Esophagus (tissue), 2 donors: ENCODE data around the gene WDR20. TPM values are rescaled to one million over a fixed set of nuclear protein-coding genes. Genes with fewer than 3 reads are reported as not detected.
"Not testable (repeated sequence)": the region's sequence is repeated elsewhere in the genome, so short reads cannot be mapped to it uniquely, and the experiment has no call there.

ENCODE experiments used
- H3K27ac ChIP-seq, 2 donors: one replicate each; pipeline ENCODE4 v1.5.1; 2013; ENCODE audit warnings: low read depth in 2 of 2, mild to moderate bottlenecking in 2 of 2, inconsistent platforms in 1 of 2, low read length in 1 of 2, moderate library complexity in 1 of 2
- H3K27me3 ChIP-seq, 2 donors: one replicate each; pipeline ENCODE4 v1.6.1; 2013; ENCODE audit warnings: low read length in 2 of 2, control low read depth in 1 of 2, mild to moderate bottlenecking in 1 of 2; ENCODE audit not compliant: insufficient read depth in 2 of 2, control insufficient read depth in 1 of 2
- H3K36me3 ChIP-seq, 2 donors: one replicate each; pipeline ENCODE4 v1.6.1; 2013; ENCODE audit warnings: low read length in 1 of 2; ENCODE audit not compliant: control insufficient read depth in 2 of 2, insufficient read depth in 2 of 2
- H3K4me1 ChIP-seq, 2 donors: one replicate each; pipeline ENCODE4 v1.6.1; 2013; ENCODE audit warnings: low read length in 1 of 2; ENCODE audit not compliant: control insufficient read depth in 2 of 2, insufficient read depth in 2 of 2
- H3K4me3 ChIP-seq, 2 donors: one replicate each; pipeline ENCODE4 v1.5.1; 2013; ENCODE audit warnings: low read length in 2 of 2, mild to moderate bottlenecking in 2 of 2, low read depth in 1 of 2, moderate library complexity in 1 of 2
- H3K9me3 ChIP-seq, 2 donors: one replicate each; pipeline ENCODE4 v1.6.1; 2013; ENCODE audit warnings: mild to moderate bottlenecking in 2 of 2, low read depth in 1 of 2, low read length in 1 of 2, moderate library complexity in 1 of 2; ENCODE audit not compliant: control insufficient read depth in 2 of 2, insufficient read depth in 1 of 2
- WGBS, 2 donors: extraction: QIAGEN DNeasy Blood & Tissue Kit; methylation state at CpG; one replicate each; pipeline ENCODE4 v1.1.7; 2013; 5-methylcytosine and 5-hydroxymethylcytosine counted together
- polyA plus RNA-seq, 2 donors: library from polyadenylated mRNA; stranded (reverse); fragments of 200-250 nt; gene quantifications; one replicate each; pipeline ENCODE4 v1.2.3, GENCODE V29; 2013
- donor health status: healthy with polysubstance abuse.
- donor health status: Bipolar disorder and iron deficiency.

The WDR20 gene
- polyA plus RNA-seq, 2 donors, result 12.8 to 13.1 TPM

GRCh38 chr14:102144914-102145313 lies 5.2 kb downstream of the WDR20 start:
- Histone ChIP-seq H3K4me1 (peaks cover 0 to 3% of the 10 kb centered on the region in 2 donors), H3K4me3 (no peak overlapping the region), H3K36me3 (no peaks in the 10 kb centered on the region), H3K27me3 (no peaks in the 10 kb centered on the region), H3K27ac (no peak overlapping the region), H3K9me3 (no peaks in the 10 kb centered on the region)

DNA sequence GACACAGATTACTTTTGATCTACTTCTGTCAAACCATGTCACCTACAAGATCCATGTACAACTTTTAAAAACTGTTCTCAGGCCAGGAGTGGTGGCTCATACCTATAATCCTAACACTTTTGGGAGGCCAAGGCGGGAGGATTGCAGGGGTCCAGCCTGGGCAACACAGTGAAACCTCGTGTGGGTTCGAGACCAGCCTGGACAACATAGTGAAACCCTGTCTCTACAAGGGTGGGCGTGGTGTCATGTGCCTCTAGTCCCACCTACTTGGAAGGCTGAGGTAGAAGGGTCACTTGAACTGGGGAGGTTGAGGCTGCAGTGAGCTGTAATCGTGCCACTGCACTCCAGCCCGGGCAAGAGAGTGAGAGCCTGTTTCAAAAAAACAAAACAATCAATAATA lies 5.7 kb downstream of the WDR20 start:
- Histone ChIP-seq H3K27me3 (no peaks in the 10 kb centered on the region), H3K4me3 (no peak overlapping the region), H3K4me1 (peaks cover 0 to 3% of the 10 kb centered on the region in 2 donors), H3K27ac (no peak overlapping the region), H3K9me3 (no peaks in the 10 kb centered on the region), H3K36me3 (no peaks in the 10 kb centered on the region)
- WGBS, 2 donors, result 95% methylated on average over 6 of the region's 6 CpGs

DNA sequence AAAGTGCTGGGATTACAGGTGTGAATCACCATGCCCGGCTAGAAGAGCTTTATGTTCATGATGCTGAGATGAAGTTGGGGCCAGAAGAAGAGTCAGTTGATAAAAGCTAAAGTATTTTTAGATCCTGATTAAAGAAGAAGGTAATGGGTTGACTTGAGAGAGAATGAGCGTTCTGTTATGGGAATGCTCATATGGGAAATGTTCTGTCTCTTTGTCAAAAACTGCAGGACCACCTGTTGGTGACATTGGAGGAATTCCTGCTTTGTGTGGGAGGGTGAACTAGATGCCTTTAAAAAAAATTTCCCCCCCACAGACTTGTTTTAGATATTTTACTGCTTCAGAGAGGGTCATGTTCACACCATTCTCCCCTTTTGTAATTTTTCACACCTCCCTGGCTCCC lies 6.7 kb downstream of the WDR20 start:
- WGBS, 2 donors, result 73 to 84% methylated on average over 2 of the region's 2 CpGs
- peaks cover 0 to 3% of the 10 kb centered on the region in 2 donors for H3K4me1 ChIP-seq

DNA sequence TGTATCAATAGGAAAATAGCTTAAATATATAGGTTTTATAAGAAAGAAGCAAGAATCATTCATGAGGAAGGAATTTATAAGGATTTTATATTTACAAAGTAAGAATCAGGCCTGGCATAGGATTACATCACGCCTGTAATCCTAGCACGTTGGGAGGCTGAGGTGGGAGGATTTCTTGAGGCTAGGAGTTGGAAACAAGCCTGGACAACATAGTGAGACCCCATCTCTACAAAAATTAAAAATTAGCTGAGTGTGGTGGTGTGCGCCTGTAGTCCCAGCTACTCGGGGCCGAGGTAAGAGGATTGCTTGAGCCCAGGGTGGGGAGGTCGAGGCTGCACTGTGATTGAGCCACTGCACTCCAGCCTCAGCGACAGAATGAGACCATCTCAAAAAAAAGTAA lies 10.4 kb downstream of the WDR20 start:
- Histone ChIP-seq H3K36me3 (peaks cover 0 to 4% of the 10 kb centered on the region in 2 donors), H3K4me3 (no peak overlapping the region), H3K27ac (no peak overlapping the region), H3K9me3 (no peaks in the 10 kb centered on the region), H3K4me1 (peaks cover 0 to 3% of the 10 kb centered on the region in 2 donors), H3K27me3 (no peaks in the 10 kb centered on the region)
- WGBS, 2 donors, result 92 to 96% methylated on average over 7 of the region's 7 CpGs

More for the DNA sequence above, 6.7 kb downstream of the WDR20 start:
- Histone ChIP-seq H3K9me3 (no peaks in the 10 kb centered on the region), H3K27ac (no peak overlapping the region), H3K4me3 (no peak overlapping the region), H3K36me3 (no peaks in the 10 kb centered on the region), H3K27me3 (no peaks in the 10 kb centered on the region)

GRCh38 chr14:102150744-102151143 lies 11.0 kb downstream of the WDR20 start:
- Histone ChIP-seq H3K4me3 (no peak overlapping the region), H3K27ac (no peak overlapping the region), H3K27me3 (no peaks in the 10 kb centered on the region), H3K9me3 (no peaks in the 10 kb centered on the region), H3K4me1 (no peaks in the 10 kb centered on the region), H3K36me3 (peaks cover 0 to 4% of the 10 kb centered on the region in 2 donors)
- 69 to 92% methylated on average over 1 of the region's 1 CpG for WGBS, 2 donors

GRCh38 chr14:102151411-102151810 lies 11.7 kb downstream of the WDR20 start:
- not testable (repeated sequence) for H3K36me3 ChIP-seq, H3K4me1 ChIP-seq, H3K27ac ChIP-seq, H3K4me3 ChIP-seq, H3K9me3 ChIP-seq, H3K27me3 ChIP-seq
- WGBS, 2 donors, result 89 to 91% methylated on average over 3 of the region's 3 CpGs

DNA sequence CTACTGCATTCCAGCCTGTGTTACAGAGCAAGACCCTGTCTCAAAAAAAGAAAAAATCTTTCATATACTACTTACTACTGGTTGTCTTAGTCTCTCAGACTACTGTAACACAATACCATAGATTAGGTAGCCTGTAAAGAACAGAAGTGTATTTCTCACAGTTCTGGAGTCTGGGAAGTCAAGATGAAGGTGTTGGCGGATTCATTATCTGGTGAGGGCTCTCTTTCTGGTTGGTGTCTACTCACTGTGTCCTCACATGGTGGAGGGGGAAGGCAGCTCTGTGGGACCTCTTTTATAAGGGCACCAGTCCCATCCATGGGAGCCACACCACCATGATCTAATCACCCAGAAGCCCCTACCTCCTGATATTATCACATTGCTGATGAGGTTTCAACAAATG lies 14.4 kb downstream of the WDR20 start:
- Histone ChIP-seq H3K36me3 (peaks cover 0 to 7% of the 10 kb centered on the region in 2 donors), H3K4me1 (no peaks in the 10 kb centered on the region), H3K9me3 (no peaks in the 10 kb centered on the region), H3K4me3 (no peak overlapping the region), H3K27ac (no peak overlapping the region), H3K27me3 (no peaks in the 10 kb centered on the region)
- WGBS, 2 donors, result 100% methylated on average over 1 of the region's 1 CpG

- WGBS, 2 donors, result 36 to 39% methylated on average over 2 of the region's 2 CpGs
- Histone ChIP-seq H3K27me3 (no peaks in the 10 kb centered on the region), H3K4me1 (no peaks in the 10 kb centered on the region), H3K27ac (no peak overlapping the region), H3K36me3 (peaks cover 0 to 7% of the 10 kb centered on the region in 2 donors), H3K9me3 (no peaks in the 10 kb centered on the region), H3K4me3 (no peak overlapping the region)
Observed at GRCh38 chr14:102154821-102155549, 15.3 kb downstream of the WDR20 start.

GRCh38 chr14:102157346-102157745 lies 17.6 kb downstream of the WDR20 start:
- Histone ChIP-seq H3K27me3 (no peaks in the 10 kb centered on the region), H3K9me3 (no peaks in the 10 kb centered on the region), H3K4me3 (no peak overlapping the region), H3K27ac (no peak overlapping the region), H3K4me1 (no peaks in the 10 kb centered on the region), H3K36me3 (peaks cover 0 to 7% of the 10 kb centered on the region in 2 donors)

DNA sequence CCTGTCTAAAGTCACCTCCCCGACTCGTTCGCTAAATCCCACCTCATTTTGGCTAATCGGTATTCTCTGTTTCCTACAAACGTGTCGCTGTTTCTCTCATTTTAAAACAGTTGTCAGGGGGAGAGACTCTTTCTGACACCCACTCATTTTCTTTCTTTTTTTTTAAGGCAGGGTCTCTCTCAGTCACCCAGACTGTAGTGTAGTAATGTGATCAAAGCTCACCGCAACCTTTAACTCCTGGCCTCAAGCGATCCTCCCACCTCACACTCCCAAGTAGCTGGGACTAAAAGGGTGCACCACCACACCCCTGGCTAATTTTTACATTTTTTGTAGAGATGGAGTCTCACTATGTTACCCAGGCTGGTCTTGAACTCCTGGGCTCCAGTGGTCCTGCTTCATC lies 19.1 kb downstream of the WDR20 start:
- Histone ChIP-seq H3K27ac (no peak overlapping the region), H3K27me3 (no peaks in the 10 kb centered on the region), H3K4me3 (no peak overlapping the region), H3K4me1 (peaks cover 0 to under 1% of the 10 kb centered on the region in 2 donors), H3K9me3 (no peaks in the 10 kb centered on the region), H3K36me3 (peaks cover 0 to 3% of the 10 kb centered on the region in 2 donors)
- WGBS, 2 donors, result 89 to 96% methylated on average over 8 of the region's 8 CpGs
